NCI-H2107 treated with DMSO at 0.1 percent for 48 hours (cell line): ENCODE results near the gene TLL1.

ENCODE experiments used
- DNase-seq: peaks from one replicate; lab custom pipeline; 2025; ENCODE audit not compliant: unreplicated experiment; lab: John Stamatoyannopoulos, UW

The TLL1 gene

DNA sequence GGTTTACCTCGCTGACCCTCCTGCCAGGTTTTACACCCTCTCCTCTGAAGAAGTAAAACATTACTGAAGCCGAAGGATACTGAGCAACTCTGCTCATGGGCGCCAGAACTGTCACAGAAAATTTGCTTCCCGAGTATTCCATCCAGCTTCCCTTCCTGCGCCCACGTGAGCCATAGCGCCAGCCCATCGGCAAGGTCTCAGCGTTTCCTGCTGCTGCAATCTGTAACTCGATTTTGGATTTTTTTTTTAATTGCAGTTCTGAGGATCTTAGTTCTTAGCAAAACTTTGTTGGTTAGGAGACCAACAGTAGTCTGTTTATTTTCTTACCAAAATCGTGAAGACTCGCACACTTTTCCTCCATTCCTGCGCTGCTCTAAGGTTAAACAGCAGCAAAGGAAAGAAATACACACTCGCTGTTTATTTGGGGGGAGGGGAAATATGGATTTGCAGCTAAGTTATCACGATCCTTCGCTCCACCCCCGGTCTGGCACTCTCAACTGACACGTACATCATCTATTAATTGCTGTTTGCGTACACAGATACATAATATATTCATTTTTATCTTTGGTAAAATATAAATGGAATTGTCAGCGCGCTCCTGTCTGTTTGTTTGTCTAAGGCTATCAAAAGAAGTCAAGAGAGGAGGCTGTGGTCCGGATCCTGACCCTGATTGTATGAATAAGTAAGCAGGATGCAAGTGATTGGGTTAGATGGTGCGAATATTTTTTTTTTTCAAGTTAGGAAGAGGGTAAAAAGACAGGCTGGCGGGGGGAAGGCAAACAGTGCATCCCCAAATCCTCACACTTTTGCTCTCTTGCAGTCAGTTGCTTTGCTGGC is at the start of gene TLL1:
Gene TLL1 (plus strand): TSS at position 777 of the 837 bp plus-strand sequence. CDS start 668 bp downstream, outside the sequence.
- no peak for DNase-seq

DNA sequence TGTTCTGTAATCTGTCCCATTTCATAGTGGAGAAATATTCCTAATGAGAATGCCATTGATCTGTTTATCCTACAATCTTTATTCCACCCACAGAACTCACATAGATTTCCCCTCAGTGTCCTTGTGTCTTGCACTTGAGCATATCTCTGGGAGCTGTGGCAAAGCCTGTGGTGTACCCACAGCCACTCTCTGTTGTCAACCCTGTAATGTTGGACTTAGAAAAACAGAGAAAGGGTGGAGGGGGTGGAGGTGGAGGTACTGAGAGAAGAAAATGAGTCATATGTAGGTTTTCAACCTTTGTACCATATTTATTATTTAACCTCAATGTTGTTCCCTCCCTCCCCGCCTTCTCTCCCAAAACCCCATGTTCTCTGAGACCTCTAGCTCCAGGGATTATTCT is 46.9 kb upstream of the TLL1 start:
- no peak for DNase-seq

DNA sequence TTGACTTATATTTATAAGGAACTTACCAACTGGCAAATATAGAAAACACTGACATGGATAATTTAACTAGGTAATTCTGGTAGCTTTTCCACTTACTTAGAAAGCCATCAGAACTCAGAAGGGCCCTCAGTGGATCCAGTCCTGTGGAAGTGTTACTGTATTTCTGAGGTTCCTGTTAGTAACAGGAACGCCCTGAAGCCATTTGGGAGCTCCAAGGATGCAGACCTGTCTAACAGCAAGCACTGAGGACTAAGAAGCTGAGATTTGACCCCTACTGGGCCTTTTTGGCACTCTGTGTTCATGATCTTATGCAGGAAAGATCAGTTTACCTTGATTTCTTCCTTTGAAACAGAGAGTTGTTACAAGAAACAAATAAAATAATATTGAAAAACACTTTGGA is 46.0 kb upstream of the TLL1 start:
- DNase-seq: no peak

DNA sequence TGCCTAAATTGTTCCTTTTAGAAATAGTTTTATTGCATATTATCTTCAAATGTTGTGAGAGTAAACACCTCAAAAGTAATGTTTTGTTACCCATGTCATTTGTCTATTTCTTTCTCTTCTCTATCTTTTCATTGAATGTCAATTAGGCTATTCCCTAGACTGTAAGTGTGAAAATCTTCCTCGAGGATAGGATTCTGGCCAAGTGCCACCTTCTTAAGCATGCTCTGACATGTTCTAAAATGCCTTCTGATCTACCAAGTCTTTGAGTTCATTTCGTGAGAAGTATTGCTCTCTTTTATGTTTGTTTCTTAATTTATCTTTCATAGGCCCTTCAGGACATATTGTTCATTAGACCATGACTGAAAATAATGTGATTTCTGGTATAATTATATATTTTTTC is 44.1 kb upstream of the TLL1 start:
- DNase-seq: no peak

DNA sequence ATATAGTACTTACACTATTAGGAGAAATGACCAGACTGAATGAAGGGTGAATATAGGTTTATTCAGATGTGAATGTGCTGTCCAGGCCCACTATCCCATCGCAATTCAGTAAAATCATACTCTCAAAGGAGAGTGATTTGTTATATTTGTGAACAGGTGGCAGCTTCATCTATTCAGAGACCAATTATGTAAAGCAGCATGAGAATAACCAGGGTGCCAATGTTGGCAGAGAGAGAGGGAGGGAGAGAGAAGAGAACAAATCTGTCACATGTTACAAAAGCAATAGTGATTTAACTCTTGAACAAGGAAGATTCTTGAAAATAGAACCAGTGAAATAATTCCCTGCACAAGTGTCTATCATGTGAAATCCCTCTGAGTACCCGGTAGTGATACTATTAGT is 38.9 kb upstream of the TLL1 start:
- no peak for DNase-seq

DNA sequence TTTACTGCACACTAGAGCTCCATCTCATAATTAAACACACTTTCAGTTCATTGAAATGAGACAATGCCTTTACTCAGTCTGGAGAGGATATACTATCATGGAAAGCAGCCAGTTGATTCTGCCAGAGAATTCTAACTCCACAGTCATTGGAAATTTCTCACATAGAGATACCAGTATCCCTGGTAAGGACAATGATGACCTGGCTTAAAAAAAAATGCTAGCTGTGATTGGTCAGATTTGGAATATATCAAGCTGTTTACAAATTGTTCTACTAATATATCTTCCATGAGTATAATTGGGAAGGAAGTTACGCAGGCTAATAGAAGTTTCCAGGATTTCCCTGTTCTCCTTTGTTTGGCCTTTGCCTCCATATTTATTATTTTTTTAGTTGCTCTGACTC is 34.5 kb upstream of the TLL1 start:
- no peak for DNase-seq

DNA sequence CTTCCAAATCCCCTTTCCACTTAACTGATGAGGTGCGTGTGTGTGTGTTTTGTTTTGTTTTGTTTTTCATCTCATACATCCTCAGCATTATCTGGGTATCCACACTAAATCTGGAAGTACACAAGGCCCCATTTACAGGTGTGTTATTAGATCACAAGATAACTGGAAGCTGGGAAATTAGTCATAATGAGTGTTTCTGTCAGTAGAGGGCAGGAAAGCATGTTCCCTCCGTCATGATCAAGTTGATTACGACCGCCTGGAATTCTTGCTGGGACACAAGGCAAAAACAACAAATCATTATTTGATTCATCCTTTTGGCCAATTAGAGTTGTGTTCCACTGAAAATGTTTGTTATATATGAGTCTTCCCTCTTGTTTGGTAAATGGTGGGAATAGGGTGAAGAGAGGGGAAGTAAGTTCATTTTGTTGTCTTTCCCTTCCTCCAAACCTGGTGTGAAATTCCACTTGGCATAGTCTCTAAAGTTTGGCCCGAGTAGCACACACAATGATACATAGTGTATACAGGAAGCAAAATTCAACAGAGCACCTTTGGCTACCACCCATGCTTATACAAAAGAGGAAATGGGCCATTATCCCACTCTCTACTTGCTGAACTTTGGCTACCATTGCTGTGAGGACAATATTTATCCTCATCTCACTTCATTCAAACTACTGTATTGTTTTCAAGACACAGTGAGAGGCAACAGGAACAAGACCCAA is 33.3 kb upstream of the TLL1 start:
- no peak for DNase-seq

DNA sequence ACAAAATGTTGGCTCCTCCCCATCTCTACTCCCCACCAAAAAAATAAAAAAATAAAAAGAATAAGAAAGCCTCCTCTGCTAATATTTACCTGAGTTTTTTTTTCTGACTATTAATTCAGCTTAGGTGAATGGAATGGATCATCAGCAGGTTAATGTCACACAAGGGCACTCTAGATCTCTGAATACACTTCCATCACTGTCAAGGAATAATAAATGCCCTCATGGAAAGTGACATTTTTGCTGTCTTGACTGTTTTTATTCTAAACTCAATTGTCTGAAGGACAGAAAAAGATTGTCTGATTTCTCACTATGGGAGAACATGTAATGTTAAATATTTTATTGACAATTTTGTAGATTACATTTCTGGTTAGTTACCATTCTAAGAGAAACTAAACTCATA is 30.4 kb upstream of the TLL1 start:
- DNase-seq: no peak

DNA sequence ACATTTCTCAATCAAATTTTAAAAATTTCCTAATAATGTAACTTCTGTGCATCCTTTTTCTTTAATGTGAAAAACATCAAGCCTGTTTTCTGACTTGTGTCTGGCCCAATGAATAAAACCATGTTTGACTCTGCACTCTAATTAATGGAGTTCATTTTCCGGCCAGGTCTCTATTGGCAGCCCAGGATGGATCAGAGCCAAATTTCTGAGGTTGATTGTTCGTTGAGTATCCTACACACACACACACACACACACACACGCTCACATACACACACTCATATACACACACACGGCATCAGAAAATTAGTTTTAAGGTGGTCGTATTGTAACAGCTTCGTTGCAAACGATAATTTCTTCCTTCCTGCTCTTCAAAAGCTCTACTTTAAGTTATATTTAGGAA is 28.9 kb upstream of the TLL1 start:
- DNase-seq: no peak

DNA sequence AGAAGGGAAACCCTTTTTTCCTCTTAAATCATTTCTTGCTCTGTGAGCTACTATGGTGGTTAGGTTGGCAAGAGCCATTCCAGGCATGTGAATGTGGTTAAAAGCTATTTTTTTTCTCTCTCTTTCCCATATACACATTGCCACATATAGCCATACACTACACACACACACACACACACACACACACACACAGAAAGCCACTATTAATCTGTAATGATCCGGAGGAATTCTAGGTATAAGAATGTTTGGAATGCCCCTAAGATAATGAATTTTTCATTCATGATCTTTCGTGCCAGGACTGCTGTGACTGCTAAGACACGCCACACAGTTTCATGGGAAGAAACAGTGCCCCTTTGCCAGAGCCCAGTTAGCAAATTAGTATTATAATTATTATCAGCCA is 21.8 kb upstream of the TLL1 start:
- no peak for DNase-seq

DNA sequence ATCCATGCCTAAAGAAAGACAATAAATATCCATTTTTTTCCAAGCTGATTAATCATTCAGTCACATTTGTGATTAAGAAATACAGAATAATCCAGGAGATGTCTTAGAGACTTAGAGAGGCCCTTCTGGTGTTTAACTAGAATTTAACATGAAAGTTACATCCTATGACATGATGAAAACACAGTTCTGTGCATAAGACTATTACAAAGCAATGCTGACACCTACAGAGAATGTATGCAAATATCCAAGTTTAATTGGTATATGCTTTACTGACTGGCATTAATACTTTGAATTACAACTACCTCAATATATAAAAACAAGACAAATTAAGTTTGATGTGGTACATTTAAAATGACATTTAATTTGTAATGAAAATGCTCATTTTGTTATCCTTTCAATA is 17.8 kb upstream of the TLL1 start:
- DNase-seq: no peak

DNA sequence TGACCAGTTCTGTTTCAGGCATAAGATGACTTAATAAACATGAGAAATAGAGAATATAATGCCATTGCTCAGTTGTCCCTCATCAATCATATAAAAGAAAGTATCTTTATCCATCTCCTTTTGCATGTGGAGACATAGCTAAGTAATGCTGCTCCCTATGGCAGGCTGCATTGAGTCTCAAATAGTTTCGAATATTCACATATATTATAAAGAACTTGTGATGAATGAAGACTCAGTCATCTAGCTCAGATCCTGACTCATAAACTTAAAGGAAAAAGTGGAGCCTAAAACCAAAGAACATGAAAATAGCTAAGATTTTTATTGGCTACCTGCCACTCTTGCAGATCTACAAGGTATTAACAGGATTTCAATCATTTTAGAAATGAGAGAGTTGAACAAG is 11.7 kb upstream of the TLL1 start:
- DNase-seq: no peak

DNA sequence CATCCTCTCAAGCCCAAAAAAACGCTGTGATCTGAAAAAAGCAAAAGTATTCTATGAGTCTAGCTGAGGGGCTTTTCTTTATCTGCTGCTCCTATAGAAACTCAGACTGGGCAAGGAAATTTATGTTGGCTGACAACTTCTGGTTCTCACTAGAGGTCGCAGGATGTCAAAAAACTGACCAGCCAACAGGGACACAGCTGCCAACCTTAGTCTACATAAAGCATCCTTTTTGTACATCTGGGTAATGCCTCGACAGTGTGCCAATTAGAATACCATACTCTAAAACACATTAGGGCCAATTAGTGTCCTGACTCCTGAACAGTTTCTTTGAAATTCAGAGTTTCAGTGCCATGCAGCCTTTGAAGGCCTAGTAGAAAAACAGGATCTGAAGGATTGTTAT is 8.8 kb upstream of the TLL1 start:
- no peak for DNase-seq

DNA sequence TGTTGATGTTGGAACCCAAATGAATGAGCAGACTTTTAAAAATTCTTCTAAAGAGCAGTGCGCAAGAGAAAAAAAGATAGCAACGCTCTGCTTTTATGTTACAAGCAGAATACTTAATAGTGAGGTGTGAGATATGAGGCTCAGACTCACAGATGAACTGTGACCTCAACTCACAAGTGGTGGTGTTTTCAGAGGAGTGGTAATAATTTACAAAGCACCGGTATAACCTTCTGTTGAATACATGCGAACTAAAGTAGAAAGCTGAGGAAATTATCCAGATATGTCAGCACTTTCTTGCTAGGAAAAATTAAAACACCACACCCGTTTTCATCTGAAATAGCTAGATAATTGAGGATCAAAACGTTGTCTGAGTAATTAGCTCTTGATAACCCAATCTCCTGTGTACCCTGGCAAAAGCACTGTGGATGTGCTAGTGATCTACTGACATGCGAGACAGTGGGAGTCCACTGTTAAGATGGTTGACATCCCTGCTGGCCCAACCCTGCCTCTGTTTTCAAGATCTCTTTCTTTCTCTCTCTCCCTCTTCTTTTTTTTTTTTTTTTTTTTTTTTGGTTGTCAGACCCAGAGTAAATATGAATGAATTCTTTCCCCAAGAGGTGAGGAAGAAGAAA is 6.9 kb upstream of the TLL1 start:
- no peak for DNase-seq

DNA sequence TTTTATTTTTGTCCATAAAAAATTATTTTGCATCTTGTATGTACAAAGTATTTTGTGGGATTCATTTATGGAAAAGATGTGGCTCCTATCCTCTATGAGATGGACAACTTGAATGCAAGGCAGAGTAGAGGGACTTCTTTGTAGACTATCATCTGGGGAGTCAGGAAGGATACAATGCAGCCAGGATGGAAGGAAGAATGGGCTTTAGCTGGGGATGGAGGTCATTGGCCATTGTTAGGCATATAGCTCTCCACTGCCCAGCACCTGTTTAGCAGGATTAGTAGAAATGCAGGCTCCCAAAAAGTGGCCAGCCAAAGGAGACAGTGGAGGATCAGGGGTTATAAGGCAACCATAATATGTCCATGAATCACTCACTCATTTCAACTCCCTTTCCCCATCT is 5.1 kb upstream of the TLL1 start:
- no peak for DNase-seq

DNA sequence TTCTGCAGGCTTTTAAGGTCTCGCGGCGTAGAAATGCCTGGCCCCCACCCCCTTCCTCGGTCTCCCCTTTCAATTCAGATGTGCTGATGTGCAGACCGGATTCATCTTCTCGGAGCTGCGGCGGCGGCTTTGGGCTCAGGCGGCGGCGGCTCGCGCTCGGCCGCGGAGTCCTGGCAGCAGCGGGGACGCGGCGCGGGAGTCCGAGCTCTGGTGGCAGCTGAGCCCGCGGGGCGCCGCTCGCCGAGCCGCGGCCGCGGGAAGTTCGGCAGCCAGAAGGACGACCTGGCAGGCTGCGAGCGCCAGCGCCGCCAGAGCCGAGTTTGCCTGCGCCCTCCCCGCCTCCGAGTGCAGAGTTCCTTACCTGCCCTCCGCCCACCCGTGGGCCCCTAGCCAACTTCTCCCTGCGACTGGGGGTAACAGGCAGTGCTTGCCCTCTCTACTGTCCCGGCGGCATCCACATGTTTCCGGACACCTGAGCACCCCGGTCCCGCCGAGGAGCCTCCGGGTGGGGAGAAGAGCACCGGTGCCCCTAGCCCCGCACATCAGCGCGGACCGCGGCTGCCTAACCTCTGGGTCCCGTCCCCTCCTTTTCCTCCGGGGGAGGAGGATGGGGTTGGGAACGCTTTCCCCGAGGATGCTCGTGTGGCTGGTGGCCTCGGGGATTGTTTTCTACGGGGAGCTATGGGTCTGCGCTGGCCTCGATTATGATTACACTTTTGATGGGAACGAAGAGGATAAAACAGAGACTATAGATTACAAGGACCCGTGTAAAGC is 448 bp downstream of the TLL1 start:
- DNase-seq: no peak

DNA sequence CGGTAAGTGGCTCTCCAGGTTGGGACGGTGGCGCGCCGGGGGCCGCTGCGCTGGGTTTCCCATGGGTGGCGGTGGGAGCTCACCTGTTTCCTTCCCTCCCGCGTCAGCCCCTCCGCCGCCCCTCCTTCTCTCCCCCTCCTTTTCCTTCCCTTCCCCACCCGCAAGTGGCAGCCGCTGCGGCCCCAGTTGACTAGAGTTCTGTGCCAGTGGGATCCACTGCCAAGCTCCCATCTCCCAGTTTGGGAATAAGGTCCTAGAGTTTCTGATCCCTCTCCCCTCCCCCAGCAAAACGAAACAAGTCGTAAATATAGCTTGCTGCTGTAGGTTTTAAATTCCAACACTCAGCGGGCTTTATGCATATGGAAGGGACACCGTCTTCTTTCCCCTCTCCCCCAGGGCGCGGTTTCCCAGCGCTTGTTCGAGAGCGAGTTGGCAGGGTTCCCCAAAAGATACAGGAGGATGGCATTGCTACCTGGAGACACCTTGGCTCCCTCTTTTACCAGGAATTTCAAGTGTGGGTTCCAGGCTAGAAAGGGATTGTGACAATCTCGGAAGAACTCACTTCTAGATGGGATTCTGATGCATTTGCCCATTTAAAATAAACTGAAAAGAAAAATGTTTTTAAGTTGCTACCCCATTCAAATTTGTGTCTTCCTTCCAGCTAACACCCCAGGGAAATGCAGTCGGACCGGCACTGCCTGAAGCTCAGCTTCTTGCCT is 1.2 kb downstream of the TLL1 start:
- no peak for DNase-seq

DNA sequence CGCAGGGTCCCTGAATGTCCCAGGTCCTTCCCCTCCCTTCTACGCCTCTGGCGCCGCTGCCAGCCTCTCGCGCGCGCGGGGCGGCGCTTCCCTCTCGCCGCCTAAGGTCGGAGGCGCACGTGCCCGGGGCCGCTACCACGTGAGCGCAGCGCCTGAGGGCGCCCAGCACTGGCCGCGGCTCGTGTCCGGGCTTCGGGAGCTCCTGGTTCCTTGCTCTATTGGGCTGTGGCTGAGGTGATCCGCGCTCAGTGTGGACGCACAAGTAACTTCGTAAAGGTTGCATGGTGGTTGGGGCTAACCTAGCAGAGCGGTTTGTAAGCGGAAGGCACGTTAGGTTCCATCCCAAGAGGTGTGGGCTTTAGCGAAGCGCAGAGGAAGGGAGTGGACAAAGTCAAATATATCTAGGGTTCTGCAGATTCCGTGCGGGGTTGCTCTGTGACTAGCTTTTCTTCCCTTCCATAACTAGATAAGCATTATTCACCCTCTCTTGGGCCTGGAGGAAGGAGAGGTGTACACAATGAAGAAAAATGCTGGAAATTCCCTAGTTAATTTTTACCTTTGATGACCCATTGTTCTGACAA is 1.8 kb downstream of the TLL1 start:
- DNase-seq: no peak

DNA sequence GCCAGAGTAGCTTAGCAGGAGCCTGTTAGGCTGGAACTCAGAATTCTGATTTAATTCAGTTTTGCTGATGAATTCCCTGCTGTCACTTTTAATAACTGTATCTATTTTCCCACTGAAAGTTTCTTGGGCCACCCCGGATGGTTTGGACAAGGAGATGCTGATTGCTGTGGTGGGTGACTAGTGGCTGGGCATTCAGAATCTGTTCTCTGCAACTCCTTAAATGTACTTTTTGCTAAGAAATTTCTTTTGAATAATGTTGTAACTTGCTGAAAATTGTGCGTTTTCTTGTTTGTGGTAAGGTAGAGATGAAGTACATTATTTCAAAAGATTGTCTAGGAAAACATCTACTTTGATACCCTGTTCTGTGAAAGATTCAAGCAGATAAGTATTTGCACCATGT is 2.4 kb downstream of the TLL1 start:
- no peak for DNase-seq

DNA sequence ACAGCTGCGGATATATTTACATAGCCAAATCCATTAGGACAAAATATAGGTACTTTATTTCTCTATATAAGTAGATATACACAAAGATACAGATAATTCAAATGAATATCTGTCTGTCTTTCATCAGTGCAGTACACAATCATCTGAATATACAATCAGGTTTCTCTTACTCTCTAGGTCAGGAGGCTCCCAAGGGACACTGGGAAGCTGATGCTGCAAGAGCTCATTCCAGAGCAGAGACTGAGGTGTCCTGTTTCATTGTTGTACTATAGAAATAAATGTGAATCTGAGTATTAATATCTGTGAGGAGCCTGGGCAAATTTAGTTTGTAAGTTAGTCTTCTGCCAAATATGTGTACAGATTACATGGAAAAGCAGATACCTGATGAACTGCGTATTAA is 4.2 kb downstream of the TLL1 start:
- no peak for DNase-seq
